H1 (cell line): ENCODE data around the gene ARHGAP27. TPM values are rescaled to one million over a fixed set of nuclear protein-coding genes. Genes with fewer than 3 reads are reported as not detected.

Experiments
- ASH2L ChIP-seq: fragments of 200-600, 300-600 bp; sonication (generic); IDR thresholded peaks from one replicate; pipeline ENCODE4 v1.7.1; 2017; ENCODE audit warnings: low read length
- CBX8 ChIP-seq: fragments of 300-800, 300-1000 bp; sonication (generic); IDR thresholded peaks from 2 replicates; pipeline ENCODE4 v1.7.1; 2016; ENCODE audit warnings: low read depth, low read length, borderline replicate concordance
- CREB1 ChIP-seq: IDR thresholded peaks from 2 replicates; pipeline ENCODE4 v1.6.1; 2012; ENCODE audit warnings: inconsistent platforms
- FOSL1 ChIP-seq: IDR thresholded peaks from 2 replicates; pipeline ENCODE4 v1.6.1; 2011; ENCODE audit warnings: mild to moderate bottlenecking, low read depth, low read length, moderate library complexity; ENCODE audit not compliant: insufficient read depth
- GTF2F1 ChIP-seq: IDR thresholded peaks from 2 replicates; pipeline ENCODE4 v1.6.1; 2012; ENCODE audit warnings: low read depth, low read length, improper control_type of control experiment, borderline replicate concordance
- HDAC2 ChIP-seq, 2 experiments: fragments of 300-600 bp in 1 of 2; sonication (generic) in 1 of 2; IDR thresholded peaks; 2 replicates each; pipeline ENCODE4 v1.6.1; 2011 to 2012; ENCODE audit warnings: low read depth in 2 of 2, low read length in 2 of 2, mild to moderate bottlenecking in 2 of 2, moderate library complexity in 2 of 2, borderline replicate concordance in 1 of 2, inconsistent platforms in 1 of 2
- SUZ12 ChIP-seq: fragments of 200-600 bp; sonication (generic); IDR thresholded peaks from 2 replicates; pipeline ENCODE4 v1.6.1; 2012; ENCODE audit warnings: mild to moderate bottlenecking, inconsistent platforms, low read length, moderate library complexity, mixed read lengths
- TCF12 ChIP-seq: IDR thresholded peaks from 2 replicates; pipeline ENCODE4 v1.6.1; 2011; ENCODE audit warnings: low read depth, mild to moderate bottlenecking, low read length
- polyA plus RNA-seq, 7 experiments: library from polyadenylated mRNA; depleted of rRNA in 3 of 7; stranded (reverse) in 5 of 7; unstranded in 2 of 7; fragments of >200 nt in 5 of 7; fragments of 200-250 nt in 2 of 7; gene quantifications; 1 replicate in 5 of 7; 2 replicates in 1 of 7; 4 replicates in 1 of 7; pipeline versions ENCODE4 v1.2.1 to v1.2.3, GENCODE V29; 2011 to 2013; ENCODE audit warnings: missing spikeins in 2 of 7, mixed read lengths in 2 of 7
- total RNA-seq: library from RNA; stranded (reverse); fragmentation: NEBNext Ultra II Directional; extraction: Animal tissue kit (Norgen Biotek cat#: 25700); gene quantifications from 2 replicates; pipeline ENCODE4 v1.2.1, GENCODE V29; 2021
- TF ChIP-seq, protein P1 (sequence below): fragments of 300-600 bp; sonication (generic); IDR thresholded peaks from 2 replicates; pipeline ENCODE4 v1.7.1; 2012; ENCODE audit warnings: low read length, moderate library complexity, mild to moderate bottlenecking, inconsistent platforms; ENCODE audit not compliant: insufficient replicate concordance

ARHGAP27 gene
- total and polyA plus RNA-seq, 2 of the 8 experiments (the other 6 are each of a cell fraction or from before 2014, with no cell fraction given), result 11.6 to 13.1 TPM

DNA sequence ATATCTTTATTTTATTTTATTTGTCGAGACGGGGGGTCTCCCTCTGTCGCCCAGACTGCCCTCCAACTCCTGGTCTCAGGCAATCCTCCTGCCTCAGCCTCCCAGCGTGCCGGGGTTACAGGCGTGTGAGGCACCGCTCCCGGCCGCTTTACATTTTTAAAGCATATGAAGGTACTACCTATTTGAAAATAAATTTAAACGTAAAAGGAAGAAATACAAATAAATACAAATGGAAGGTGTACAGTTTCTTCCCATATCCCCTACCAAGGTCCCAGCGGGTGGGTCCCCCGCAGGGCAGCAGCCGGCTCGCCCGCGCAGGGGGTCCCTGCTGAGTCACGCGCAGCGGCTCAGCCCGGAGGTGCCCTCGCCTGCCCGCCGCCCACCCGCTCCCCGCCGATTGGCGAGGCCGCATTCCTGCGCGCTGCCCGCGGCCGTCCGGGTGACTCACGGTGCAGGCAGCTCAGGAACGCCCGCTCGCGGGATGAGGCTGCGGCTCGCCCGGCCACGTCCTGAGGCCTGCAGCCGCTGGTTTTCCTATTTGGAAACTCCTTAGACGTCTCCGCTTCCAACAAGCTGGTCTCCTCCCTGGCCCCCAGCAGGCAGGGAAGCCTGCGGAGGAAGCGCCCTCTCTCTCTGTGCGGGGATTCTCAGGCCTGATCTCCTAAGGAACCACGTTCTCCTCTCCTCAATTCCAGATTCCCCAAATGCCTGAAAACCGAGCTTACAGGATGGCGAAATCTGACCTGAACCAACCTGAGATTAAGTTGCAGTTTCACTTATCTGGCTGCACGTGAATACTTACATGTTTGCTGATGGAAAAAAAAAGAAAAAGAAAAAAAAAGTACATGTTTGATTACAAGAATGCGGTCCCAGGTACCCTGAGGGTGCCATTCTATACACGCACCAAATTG is 61.0 kb downstream of the ARHGAP27 start (continued):
- TF ChIP-seq, protein P1, sequence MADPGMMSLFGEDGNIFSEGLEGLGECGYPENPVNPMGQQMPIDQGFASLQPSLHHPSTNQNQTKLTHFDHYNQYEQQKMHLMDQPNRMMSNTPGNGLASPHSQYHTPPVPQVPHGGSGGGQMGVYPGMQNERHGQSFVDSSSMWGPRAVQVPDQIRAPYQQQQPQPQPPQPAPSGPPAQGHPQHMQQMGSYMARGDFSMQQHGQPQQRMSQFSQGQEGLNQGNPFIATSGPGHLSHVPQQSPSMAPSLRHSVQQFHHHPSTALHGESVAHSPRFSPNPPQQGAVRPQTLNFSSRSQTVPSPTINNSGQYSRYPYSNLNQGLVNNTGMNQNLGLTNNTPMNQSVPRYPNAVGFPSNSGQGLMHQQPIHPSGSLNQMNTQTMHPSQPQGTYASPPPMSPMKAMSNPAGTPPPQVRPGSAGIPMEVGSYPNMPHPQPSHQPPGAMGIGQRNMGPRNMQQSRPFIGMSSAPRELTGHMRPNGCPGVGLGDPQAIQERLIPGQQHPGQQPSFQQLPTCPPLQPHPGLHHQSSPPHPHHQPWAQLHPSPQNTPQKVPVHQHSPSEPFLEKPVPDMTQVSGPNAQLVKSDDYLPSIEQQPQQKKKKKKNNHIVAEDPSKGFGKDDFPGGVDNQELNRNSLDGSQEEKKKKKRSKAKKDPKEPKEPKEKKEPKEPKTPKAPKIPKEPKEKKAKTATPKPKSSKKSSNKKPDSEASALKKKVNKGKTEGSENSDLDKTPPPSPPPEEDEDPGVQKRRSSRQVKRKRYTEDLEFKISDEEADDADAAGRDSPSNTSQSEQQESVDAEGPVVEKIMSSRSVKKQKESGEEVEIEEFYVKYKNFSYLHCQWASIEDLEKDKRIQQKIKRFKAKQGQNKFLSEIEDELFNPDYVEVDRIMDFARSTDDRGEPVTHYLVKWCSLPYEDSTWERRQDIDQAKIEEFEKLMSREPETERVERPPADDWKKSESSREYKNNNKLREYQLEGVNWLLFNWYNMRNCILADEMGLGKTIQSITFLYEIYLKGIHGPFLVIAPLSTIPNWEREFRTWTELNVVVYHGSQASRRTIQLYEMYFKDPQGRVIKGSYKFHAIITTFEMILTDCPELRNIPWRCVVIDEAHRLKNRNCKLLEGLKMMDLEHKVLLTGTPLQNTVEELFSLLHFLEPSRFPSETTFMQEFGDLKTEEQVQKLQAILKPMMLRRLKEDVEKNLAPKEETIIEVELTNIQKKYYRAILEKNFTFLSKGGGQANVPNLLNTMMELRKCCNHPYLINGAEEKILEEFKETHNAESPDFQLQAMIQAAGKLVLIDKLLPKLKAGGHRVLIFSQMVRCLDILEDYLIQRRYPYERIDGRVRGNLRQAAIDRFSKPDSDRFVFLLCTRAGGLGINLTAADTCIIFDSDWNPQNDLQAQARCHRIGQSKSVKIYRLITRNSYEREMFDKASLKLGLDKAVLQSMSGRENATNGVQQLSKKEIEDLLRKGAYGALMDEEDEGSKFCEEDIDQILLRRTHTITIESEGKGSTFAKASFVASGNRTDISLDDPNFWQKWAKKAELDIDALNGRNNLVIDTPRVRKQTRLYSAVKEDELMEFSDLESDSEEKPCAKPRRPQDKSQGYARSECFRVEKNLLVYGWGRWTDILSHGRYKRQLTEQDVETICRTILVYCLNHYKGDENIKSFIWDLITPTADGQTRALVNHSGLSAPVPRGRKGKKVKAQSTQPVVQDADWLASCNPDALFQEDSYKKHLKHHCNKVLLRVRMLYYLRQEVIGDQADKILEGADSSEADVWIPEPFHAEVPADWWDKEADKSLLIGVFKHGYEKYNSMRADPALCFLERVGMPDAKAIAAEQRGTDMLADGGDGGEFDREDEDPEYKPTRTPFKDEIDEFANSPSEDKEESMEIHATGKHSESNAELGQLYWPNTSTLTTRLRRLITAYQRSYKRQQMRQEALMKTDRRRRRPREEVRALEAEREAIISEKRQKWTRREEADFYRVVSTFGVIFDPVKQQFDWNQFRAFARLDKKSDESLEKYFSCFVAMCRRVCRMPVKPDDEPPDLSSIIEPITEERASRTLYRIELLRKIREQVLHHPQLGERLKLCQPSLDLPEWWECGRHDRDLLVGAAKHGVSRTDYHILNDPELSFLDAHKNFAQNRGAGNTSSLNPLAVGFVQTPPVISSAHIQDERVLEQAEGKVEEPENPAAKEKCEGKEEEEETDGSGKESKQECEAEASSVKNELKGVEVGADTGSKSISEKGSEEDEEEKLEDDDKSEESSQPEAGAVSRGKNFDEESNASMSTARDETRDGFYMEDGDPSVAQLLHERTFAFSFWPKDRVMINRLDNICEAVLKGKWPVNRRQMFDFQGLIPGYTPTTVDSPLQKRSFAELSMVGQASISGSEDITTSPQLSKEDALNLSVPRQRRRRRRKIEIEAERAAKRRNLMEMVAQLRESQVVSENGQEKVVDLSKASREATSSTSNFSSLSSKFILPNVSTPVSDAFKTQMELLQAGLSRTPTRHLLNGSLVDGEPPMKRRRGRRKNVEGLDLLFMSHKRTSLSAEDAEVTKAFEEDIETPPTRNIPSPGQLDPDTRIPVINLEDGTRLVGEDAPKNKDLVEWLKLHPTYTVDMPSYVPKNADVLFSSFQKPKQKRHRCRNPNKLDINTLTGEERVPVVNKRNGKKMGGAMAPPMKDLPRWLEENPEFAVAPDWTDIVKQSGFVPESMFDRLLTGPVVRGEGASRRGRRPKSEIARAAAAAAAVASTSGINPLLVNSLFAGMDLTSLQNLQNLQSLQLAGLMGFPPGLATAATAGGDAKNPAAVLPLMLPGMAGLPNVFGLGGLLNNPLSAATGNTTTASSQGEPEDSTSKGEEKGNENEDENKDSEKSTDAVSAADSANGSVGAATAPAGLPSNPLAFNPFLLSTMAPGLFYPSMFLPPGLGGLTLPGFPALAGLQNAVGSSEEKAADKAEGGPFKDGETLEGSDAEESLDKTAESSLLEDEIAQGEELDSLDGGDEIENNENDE, result no peak
- TF ChIP-seq HDAC2 (IDR thresholded peaks at IDR 0.05; ENCODE audit: borderline replicate concordance in 1 of 2, low read depth in 2 of 2, low read length in 2 of 2) (peak in 1 of 2 experiments; percentile 95; a peak in 1 of 4 replicates), ASH2L (peak; percentile 88), CBX8 (no peak), CREB1 (no peak), FOSL1 (0 out of 2 replicates have a peak, but pooled peaks have one; percentile 54), SUZ12 (no peak), GTF2F1 (0 out of 2 replicates have a peak, but pooled peaks have one; percentile 53), TCF12 (0 out of 2 replicates have a peak, but pooled peaks have one; percentile 36)
